ENCODE measurements around the gene RPL5.

DNA sequence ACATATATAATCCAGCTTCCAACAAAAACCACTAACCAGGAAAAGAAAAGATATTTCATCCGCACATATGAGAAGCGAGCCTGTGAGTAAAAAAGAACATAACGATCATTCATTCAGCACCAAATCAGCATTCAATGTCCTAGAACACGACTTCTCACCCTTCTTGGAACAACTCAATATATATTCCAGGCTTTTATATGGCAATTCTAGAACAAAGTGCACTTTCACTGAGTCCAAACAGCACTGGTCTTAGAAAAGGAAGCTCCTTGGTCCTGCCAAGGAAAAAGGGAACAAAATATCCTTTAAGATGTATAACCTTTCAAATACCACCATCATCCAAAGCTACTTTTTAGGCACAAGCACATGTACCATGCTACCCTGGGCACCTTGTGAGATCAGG lies 44.5 kb downstream of the RPL5 start:
- TF ChIP-seq POLR2AphosphoS5 (IDR thresholded peaks at IDR 0.05; ENCODE audit: borderline replicate concordance, low read depth, low read length) (no peak), EZH2 (IDR thresholded peaks at IDR 0.05) (no peak)
